ENCODE measurements around the gene KPTN. TPM values are rescaled to one million over a fixed set of nuclear protein-coding genes. Genes with fewer than 3 reads are reported as not detected.

The KPTN gene
- polyA plus RNA-seq, 1 donor (not counting 4 experiments of a cell fraction or from before 2014, with no cell fraction given), result 7.3 TPM

- Histone ChIP-seq H3K9me3 (ENCODE audit: control insufficient read depth, low read depth, low read length) (no peaks in the 10 kb centered on the region), H3K9ac (ENCODE audit: control insufficient read depth, extremely low read depth, insufficient read depth, low read length) (no peak overlapping the region), H3K79me2 (ENCODE audit: control insufficient read depth, insufficient read depth, low read length) (no peaks in the 10 kb centered on the region), H3K27me3 (ENCODE audit: control insufficient read depth, extremely low read depth, insufficient read depth, low read length) (no peaks in the 10 kb centered on the region), H3K9me1 (ENCODE audit: control insufficient read depth, extremely low read depth, insufficient read depth, low read length) (no peaks in the 10 kb centered on the region), H3K4me2 (ENCODE audit: control insufficient read depth, extremely low read depth, insufficient read depth, low read depth, low read length) (no peak overlapping the region), H3K36me3 (ENCODE audit: control insufficient read depth in 2 of 2, extremely low read depth in 1 of 2, insufficient read depth in 2 of 2, low read length in 2 of 2) (peaks cover 38 to 49% of the 10 kb centered on the region in 2 experiments), H4K20me1 (ENCODE audit: control insufficient read depth, extremely low read depth, insufficient read depth, low read length) (peaks cover 4% of the 10 kb centered on the region), H3K4me3 (ENCODE audit: control insufficient read depth in 2 of 3, extremely low read depth in 1 of 3, insufficient read depth in 2 of 3, low read depth in 1 of 3, low read length in 3 of 3) (no peak overlapping the region), H3K4me1 (ENCODE audit: control insufficient read depth, extremely low read depth, insufficient read depth, low read length) (no peaks in the 10 kb centered on the region), H3K27ac (ENCODE audit: control insufficient read depth, insufficient read depth, low read length) (no peak overlapping the region), H2AFZ (ENCODE audit: control insufficient read depth, low read length) (no peak overlapping the region)
- TF ChIP-seq EZH2 (IDR thresholded peaks at IDR 0.05; ENCODE audit: low read length) (no peak), CTCF (optimal IDR thresholded peaks at IDR 0.05 in 1 of 3, IDR thresholded peaks at IDR 0.05 in 1 of 3, conservative IDR thresholded peaks at IDR 0.05 in 1 of 3; ENCODE audit: extremely low read depth in 1 of 3, insufficient read depth in 2 of 3, low read length in 3 of 3) (no peak)
- dilution Hi-C loops (cut with MboI; ENCODE audit: extremely low pct_ligation_motif_present, low sequenced_read_pairs), result no loop called here
- no peak for DNase-seq (ENCODE audit: low read depth, low spot score)
- FAIRE-seq, result no peak
Measured at GRCh38 chr19:47491358-47492136, 7.5 kb upstream of the KPTN start.

- no peak overlapping the region for H3K4me3 ChIP-seq (ENCODE audit: control insufficient read depth in 2 of 3, extremely low read depth in 1 of 3, insufficient read depth in 2 of 3, low read depth in 1 of 3, low read length in 3 of 3)
- H4K20me1 ChIP-seq (ENCODE audit: control insufficient read depth, extremely low read depth, insufficient read depth, low read length), result peaks cover 4% of the 10 kb centered on the region
- H3K4me2 ChIP-seq (ENCODE audit: control insufficient read depth, extremely low read depth, insufficient read depth, low read depth, low read length), result no peak overlapping the region
- H3K27me3 ChIP-seq (ENCODE audit: control insufficient read depth, extremely low read depth, insufficient read depth, low read length), result no peaks in the 10 kb centered on the region
- H3K9ac ChIP-seq (ENCODE audit: control insufficient read depth, extremely low read depth, insufficient read depth, low read length), result no peak overlapping the region
- H2AFZ ChIP-seq (ENCODE audit: control insufficient read depth, low read length), result no peak overlapping the region
- no peaks in the 10 kb centered on the region for H3K4me1 ChIP-seq (ENCODE audit: control insufficient read depth, extremely low read depth, insufficient read depth, low read length)
- H3K79me2 ChIP-seq (ENCODE audit: control insufficient read depth, insufficient read depth, low read length), result no peaks in the 10 kb centered on the region
- FAIRE-seq (no peak), DNase-seq (ENCODE audit: low read depth, low spot score) (no peak)
- peaks cover 31 to 47% of the 10 kb centered on the region in 2 experiments for H3K36me3 ChIP-seq (ENCODE audit: control insufficient read depth in 2 of 2, extremely low read depth in 1 of 2, insufficient read depth in 2 of 2, low read length in 2 of 2)
- no peaks in the 10 kb centered on the region for H3K9me3 ChIP-seq (ENCODE audit: control insufficient read depth, low read depth, low read length)
- dilution Hi-C loops (cut with MboI; ENCODE audit: extremely low pct_ligation_motif_present, low sequenced_read_pairs), result no loop called here
- TF ChIP-seq CTCF (optimal IDR thresholded peaks at IDR 0.05 in 1 of 3, IDR thresholded peaks at IDR 0.05 in 1 of 3, conservative IDR thresholded peaks at IDR 0.05 in 1 of 3; ENCODE audit: extremely low read depth in 1 of 3, insufficient read depth in 2 of 3, low read length in 3 of 3), result no peak
- TF ChIP-seq EZH2 (IDR thresholded peaks at IDR 0.05; ENCODE audit: low read length), result no peak
- H3K9me1 ChIP-seq (ENCODE audit: control insufficient read depth, extremely low read depth, insufficient read depth, low read length), result no peaks in the 10 kb centered on the region
- H3K27ac ChIP-seq (ENCODE audit: control insufficient read depth, insufficient read depth, low read length), result no peak overlapping the region
Measured at GRCh38 chr19:47490847-47491246, 6.8 kb upstream of the KPTN start.
